Activated CD8-positive, alpha-beta memory T cell treated with anti-CD3 and anti-CD28 coated beads, Interleukin-2, amount 50 U/mL, for 48 hours (primary cell): ENCODE measurements around the gene CXCL14.

ENCODE experiments used
- DNase-seq: peaks from one replicate; pipeline ENCODE4 v3.0.0-alpha.2; 2020

The CXCL14 gene

DNA sequence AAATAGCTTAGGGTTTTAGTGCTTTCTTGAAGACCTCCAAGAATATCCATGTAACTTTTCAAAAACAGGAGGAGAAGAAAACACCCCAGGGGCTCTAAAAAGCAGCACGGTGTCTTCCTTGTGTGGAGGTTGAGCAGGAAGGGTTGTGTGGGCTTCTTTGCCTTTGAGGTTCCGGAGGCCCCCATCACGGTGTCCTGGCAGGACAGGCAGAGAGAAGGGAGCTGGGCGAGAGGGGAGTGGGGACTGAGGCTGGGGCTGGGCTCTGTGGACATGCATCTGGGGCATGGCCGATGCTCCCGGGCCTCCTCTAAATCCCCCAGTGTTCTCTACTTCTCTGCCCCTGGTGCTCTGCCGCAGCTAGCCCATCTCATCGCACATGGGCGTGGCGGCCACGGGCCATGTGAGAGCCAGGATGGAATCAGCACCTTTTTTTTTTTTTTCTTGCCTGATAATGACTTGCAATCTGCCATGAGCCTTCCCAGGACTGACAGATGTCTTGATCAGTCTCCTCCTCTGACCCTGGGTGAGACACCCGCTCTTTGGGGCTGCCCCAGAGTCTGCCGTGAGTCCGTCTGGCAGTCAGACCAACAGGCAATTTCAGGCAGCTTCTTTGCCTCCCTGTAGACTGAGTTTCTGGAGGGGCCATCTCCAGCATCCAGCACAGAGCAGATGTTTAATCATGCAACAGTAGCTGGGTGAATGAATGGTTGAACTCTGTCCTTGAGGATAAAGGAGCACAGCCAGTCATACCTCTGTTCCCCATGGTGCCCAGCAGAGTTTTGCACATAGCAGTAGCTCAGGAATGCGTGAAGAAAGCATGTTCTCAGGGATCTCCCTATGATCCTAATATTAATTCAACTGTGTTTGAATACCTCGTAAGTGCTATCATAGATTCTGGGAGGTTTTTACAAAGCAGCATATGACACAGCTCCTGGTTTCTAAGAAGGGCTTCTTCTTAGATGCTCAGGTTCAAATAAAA is 12.1 kb downstream of the CXCL14 start:
- DNase-seq: no peak

DNA sequence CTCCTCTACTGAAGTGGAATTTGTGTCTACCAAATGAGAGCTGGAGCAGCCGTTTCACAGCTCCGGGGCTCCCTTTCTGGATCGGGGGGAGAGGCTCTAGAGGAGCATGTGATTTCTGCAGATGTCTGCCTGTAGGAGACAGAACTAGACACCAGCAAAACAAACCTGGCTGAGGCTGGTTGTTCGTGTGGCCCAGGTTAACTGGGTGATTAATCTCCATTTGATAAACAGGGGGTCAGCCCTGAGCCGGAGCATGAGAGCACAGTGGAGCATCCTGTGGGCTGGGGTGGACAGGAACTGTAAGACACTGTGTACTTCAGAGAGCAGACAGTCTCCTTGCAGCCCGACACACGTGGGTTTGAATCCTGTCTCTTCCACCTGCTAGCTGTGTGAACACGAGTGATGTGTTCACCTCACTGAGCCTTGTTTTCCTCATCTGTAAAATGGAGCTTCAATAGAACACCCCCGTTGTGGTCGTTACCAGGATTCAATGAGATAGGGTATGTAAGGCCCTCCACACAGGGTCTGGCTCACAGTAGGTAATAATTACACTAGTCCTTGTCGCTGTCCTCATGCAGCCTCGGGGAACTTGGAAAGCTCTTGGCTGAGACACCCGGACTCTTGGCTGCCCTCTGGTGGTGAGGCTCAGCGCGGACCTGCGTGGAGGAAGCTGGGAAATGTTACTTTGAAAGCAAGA is 12.9 kb downstream of the CXCL14 start:
- DNase-seq: peak; percentile 92

DNA sequence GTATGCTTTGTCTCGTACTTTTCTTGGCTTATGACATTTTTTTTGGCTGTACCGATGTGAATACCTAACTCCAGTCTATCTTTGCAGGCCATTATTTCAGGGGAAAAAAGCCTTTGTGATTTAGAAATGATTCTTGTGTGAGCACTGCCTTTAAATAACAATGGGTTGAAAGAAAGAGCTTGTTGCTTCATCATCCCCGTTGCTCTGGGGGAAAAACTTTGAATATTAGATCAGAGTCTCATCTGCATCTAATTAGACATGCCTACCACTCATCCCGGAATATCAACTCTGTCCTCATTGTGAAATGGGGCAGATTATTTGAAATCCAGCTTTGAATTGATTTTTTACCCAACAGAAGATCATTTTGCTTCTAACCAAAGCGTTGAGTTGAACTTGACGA is 13.5 kb downstream of the CXCL14 start:
- no peak for DNase-seq

DNA sequence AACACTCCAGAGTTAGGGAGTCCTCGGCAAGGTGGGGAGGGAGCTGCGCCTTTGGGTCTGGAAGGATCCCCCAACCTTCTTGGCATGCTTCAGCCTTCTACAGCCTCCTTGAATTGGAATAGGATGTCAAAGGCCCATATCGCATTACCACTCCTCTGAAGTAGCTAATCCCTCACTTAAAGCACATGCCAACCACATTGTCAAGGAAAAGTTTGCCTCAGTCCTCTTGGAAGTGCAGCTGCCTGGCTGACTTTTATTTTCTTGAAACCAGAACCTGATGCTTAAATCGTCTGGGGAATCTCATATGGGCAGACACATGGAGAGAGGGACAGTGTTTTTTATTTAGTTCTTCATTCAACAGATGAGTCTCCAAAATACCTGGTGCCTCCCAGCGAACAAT is 14.5 kb downstream of the CXCL14 start:
- no peak for DNase-seq

DNA sequence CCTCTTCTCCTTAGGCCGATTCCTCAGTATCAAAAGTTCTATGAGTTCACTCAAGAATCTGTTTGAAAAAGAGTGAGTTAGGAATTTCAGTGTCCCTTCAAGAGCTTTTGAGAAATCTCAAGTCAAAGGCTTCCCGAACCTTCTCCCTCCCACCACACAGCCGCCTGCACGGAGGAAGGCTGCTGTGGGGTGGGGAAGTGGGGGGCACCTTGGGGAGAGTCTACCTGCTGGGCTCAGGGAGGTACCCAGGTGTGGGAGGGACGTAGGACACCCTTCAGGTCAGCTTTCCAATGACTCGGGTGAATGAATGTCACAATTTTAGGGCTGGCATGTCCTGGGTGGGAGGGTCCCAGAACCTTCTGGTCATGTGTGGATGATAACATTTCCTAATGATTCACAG is 17.5 kb downstream of the CXCL14 start:
- no peak for DNase-seq

DNA sequence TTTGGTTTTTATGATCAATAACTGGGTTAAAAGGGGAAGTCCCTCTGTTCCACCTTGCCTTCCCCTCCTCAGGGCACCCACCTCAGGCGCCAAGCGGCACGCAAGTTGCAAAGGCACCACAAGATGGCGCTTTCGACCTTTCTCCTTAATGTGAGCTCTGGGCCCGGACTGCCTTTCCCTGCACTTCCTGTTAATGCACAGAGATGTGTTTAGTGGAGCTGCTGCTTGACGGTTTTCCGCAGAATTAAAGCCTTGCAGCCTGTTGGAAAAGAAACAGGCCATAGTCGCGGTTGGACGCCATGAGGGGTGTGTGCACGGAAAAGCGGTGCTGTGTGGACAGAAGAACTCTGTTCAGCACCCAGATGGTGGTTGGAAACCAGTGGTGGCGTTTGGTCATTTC is 17.9 kb downstream of the CXCL14 start:
- DNase-seq: peak; percentile 89

DNA sequence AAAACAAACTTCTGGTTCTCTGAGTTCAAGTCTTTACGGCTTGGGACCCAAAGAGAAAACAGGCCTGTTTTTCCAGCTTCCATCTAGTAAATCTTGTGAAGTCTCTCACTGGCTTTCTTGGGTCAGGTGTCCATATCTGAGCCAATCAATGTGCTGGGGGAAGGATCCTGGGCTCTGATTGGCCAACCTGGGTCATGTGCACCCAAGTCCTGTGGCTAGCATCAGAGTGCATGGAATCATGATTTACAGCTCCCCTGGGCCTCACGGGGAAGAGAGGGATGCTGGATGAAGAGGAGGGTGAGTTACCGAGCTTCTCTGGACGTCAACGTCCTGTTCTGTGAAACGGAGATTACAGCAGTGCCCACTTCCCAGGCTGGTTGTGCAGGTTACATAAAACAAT is 19.4 kb downstream of the CXCL14 start:
- DNase-seq: no peak

DNA sequence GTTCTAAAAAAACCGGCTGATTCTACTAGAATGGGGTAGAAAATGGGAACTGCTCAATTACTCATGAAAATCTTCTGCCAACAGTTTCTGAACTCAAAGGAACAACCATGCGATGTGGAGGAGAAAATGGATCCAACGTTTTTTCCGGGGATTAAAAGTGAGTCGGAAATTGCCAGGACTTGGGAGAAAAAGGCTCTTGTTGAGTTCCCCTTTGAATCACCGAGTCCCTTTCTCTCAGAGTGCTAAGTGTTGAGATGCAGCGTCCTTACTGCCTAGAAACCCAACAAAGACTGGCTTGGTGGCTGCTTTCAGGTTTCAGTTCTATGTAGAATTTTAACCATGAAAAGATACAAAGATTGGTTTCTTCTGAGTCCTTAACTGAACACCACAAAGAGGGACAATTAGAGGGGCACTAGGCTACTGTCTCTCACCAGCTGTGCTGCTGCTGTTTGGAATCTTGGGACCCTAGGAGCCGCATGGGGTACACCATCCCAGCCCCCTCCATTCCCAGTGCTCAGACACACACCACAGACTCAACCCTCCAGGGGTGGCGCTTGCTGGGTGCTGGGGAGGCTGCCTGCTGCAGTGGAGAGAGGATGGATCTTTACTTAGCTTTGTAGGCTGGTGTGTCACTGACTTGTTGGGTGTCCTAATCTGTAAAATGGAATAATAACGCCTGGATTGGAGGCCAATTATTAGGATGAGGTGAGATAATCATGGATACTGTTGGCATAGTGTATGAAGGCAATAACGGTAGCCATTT is 21.5 kb downstream of the CXCL14 start:
- DNase-seq: no peak

DNA sequence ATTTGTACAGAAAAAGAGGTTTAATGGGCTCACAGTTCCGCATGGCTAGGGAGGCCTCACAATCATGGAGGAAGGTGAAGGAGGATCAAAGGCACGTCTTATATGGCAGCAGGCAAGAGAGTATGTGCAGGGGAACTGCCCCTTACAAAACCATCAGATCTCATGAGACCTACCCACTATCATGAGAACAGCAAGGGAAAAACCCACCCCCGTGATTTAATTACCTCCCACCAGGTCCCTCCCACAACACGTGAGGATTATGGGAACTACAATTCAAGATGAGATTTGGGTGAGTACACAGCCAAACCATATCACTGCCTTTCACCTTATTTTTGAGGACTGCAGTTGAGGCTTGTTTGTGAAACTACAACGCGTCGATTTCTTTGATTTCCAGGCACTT is 22.2 kb downstream of the CXCL14 start:
- DNase-seq: no peak

DNA sequence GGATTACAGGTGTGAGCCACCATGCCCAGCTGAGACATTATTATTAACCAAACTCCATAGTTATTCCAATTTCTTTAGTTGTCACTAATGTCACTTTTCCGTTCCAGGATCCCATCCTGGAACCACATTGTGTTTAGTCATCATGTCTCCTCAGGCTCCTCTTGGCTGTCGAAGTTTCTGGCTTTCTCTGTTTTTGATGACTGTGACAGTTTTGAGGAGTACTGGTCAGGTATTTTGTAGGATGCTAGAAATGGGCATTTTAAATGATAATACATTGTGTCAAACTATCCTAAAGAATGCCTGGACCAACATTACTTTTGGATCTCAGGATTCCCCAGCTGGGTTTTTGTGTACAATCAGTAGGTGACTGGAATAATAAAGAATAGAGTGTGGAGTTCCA is 23.3 kb downstream of the CXCL14 start:
- DNase-seq: no peak

DNA sequence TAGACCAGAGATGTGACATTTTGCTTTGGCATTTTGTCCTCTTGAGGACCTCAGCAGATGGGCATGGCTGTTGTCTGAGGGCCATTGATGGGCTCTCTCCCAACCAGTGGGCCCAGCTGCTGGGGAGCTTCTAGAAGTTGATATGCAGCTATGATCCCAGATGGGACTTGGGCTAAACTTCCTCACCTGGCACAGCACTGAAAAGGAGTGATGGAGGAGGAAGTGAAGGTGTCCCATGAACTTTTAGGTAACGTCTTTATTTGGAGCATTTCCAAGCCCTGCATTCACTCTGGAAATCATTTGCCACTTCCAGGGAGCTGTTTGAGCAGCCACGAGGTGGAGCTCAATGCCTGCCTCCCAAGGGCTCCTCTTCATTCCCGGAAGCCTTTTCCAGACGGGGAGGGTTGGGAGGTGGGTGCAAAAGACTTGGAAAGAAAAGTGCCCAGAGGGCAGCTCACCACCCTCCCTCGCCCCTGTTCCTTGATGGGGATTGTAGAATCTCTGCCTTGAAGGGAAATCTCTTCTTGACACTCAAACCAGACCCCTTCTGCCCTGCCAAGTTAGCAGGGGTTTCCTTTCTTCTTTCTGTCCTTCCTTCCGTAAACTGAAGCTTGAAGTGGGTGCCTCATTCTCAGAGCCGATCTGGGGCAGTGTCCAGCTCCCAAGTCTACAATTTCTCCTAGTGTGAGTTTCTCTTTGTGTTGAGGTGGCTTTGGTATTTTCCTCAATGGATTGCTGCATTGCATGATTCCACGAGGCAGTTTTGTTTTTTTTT is 24.9 kb downstream of the CXCL14 start:
- no peak for DNase-seq

DNA sequence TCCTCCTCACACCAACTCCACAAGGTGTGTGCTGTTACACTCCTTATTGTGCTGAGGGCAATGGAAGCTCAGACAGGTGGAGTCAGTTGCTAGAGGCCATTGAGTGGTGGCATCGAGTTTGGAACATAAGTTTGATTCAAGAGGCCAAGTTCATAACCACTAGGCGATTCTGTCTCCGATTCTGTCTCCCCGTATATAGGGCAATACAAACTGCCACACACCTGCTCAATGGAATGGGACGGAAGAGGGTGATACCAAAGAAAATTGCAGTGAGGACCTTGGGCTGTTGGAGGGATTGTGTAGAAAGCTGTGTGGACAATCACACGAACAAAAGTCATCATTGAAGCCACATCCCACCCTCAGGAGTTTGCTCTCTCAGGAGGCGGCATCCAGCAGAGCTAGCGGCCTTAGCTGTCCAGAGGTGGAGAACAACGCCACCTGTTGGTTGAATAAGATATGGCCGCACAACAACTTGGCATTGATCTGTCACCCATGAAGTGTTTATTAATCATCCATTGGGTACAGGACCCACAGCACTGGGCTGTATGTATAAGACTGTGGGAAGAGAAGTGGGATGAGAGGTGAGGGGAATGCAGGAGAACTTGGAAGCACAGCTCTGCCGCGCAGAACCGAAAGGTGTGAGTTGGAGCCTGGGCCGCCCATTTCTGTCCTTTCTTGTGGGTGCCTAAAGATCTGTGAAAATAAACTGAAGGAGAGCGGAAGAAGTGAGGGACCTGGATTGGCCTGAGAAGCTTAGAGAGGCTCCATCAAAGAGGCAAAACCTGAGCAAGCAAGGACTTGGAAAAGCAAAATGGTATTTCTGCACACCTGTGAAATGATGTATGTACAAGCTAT is 27.0 kb downstream of the CXCL14 start:
- DNase-seq: peak; percentile 78

DNA sequence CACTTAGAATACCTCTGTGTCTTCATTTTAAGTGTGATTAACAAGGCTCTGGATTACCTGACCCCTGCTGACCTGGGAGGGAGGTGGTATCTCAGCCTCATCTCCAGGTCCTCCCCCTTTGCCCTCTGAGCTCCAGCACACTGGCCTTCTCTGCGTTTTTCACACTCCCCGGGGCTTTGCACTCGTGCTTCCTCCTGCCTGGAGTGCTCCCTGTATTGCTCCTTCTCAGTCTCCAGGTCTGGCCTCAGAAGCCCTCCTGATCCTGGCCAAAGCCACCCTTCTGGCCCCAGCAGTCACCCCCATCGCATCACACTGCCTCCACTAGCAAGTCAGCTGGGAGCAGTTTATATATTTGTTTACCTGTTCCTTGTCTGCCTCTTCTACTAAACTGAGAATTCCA is 29.4 kb downstream of the CXCL14 start:
- no peak for DNase-seq

DNA sequence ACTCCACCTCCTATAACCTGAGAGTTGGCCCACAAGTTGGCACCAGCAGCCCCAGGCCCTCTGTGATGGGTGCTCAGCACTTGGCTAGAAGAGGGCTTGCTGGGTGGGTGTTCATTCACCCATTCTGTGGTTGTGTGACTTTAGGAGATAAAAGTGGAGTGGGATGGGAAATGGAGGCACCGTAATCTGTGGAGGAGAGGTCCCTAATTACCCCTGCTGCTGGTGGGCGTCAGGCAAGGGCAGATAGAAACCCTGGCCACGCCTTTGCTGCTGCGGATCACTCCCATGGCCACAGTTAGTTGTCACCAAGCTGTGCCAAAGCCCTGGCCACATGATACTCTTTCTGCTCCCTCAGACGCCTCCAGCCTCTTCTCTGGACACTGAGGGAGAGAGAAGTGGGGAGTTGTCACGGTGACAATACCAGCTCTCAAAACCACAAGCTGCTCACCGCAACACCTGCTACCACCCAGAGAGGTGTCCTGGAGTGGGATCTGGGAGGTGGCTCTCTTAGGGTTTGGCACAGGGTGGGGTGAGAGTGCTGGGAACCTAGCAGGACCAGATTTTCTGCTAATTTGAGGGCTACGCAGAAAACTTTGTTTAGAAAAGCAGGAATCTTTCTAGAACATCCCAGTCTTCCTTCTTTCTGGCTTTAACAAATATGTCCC is 31.1 kb downstream of the CXCL14 start:
- DNase-seq: no peak

DNA sequence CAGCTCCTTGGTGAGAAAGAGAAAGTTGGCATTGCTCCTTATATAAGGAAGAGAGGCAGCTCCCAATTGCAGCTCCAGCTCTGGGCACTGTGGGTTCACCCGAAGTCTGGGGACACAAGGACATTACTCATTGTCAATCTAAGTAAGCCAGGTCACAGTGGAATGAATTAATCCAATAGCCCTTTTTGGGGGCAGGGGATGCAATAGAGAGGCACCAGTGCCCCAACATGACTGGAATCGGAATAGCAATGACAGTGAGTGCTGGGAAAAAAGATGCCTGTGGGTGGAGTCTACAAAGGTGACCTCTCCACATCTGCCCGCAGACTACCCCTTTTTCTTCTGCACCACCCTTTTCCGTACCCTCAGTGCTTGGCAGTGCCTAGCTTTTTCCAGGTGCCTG is 31.9 kb downstream of the CXCL14 start:
- DNase-seq: no peak

DNA sequence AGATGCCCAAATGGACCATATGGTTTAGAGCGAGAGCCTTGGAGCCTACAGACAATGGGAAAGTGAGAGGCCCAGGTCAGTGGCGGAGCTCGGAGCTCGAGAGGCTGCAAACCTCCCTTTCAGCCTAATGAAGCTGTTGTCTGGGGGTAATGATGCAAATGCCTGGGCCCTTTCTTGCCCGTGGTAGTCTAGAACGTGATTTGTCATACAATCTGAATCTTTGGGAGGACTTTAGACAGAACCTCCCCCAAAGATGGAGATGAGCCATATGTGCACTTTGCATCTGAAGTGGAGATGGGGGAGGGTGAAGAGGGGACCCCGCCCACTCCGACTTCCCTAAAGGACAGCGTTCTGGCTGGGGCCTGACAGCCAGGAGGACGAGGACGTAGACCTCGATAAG is 32.7 kb downstream of the CXCL14 start:
- DNase-seq: no peak

DNA sequence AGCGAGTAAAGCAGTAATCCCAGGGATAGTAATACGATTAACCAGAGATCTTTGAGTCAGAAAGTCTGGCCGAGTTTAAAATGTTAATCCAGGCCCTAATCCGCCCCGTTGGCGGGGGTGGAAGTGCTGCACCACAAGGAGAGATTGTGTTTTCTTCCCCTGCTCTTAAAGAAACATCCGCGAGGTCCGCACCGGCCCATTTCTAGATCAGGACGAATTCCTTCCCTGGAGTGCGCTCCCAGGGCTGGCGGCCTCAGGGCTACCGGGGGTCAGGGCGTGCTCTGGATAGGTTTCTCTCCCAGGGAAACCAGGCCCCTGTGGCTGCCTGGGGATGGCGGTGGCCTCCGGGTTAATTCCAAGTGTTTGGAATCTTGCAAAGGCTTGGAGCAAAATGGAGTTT is 33.7 kb downstream of the CXCL14 start:
- DNase-seq: no peak

DNA sequence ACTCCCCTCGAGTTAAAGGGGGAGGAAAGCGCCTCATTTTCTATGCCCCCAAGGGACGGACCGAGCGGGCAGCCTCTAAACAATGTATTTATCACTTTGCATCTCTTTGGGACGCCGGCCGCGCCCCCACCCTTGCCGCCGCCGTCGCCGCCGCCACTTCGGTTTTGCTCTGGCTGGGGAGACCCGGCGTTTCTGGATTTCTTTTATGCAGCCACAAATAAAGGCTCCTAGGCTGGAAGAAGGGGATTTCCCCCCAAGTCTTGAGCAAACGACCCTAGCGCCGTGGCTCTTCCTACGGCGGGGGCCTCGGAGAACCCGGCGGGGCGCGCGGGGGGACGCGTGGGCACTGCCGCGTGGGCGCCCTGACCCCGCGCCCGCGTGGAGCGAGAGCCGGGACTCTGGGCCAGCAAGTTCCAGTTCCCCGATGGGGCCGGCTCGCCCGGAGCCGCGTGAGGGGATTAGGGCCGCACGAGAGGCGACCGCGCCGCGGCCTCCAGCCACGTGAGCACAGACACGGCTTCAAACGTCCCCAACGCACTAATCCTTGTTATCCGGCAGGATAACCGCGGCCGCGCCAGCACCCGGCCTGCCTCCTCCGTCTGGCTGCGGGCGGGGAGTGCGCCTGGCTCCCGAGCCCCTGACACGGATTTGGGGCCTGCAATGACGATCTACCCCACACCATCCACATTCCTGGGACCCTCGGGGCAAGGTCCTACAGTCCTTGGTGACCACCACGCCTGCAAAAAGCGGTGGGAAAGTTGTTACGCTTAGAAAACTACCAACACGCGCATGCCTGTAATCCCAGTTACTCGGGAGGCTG is 35.1 kb downstream of the CXCL14 start:
- DNase-seq: no peak

DNA sequence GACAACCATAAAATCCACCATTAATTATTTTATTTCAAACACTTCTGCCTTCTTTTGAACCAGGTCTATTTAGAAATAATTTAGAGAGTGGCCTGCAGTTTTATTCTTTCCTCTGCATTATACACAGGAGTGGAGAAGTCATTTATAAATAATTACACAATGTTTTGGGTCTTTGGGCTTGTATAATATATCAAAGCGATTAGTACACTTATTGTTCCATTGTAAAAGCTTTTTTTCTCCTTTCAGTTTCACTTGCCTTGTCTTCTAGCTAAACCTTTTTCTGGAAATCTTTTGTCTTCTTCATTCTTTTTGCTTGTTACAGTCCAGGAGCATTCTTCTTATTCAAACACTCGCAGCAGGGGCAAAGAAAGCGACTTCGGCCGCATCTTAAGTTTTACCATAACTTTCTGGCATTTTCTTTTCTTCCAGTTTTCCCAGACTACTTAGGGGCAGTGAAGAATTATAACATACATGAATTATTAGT is 35.7 kb downstream of the CXCL14 start:
- DNase-seq: no peak
